K562 (cell line): ENCODE data around the gene TMEM120A. TPM values are rescaled to one million over a fixed set of nuclear protein-coding genes. Genes with fewer than 3 reads are reported as not detected.

Experiments used
- E2F6 ChIP-seq, 2 experiments: IDR thresholded peaks; 2 replicates each; pipeline ENCODE4 v1.6.1; 2011; ENCODE audit warnings: borderline replicate concordance in 1 of 2, control low read depth in 1 of 2, low read depth in 1 of 2, low read length in 1 of 2, mild to moderate bottlenecking in 1 of 2, mixed read lengths in 1 of 2, moderate library complexity in 1 of 2; ENCODE audit not compliant: insufficient read depth in 1 of 2, insufficient read length in 1 of 2, poor library complexity in 1 of 2, severe bottlenecking in 1 of 2; ENCODE audit errors: extremely low read depth in 1 of 2
- HDAC6 ChIP-seq: IDR thresholded peaks from 2 replicates; pipeline ENCODE4 v1.6.1; 2012; ENCODE audit warnings: low read depth, mild to moderate bottlenecking, control low read depth, inconsistent platforms, low read length, moderate library complexity
- MLLT1 ChIP-seq, 2 experiments: fragments of 450-650 bp; IDR thresholded peaks; 2 replicates each; pipeline ENCODE4 v1.6.1; 2016
- PCBP2 ChIP-seq: fragments of 200-400 bp; formaldehyde crosslinking; IDR thresholded peaks from 2 replicates; pipeline ENCODE4 v1.6.1; 2018; ENCODE audit warnings: low read length, low read depth, mild to moderate bottlenecking, moderate library complexity; ENCODE audit not compliant: poor library complexity, severe bottlenecking
- POLR2AphosphoS5 ChIP-seq: IDR thresholded peaks from 2 replicates; pipeline ENCODE4 v1.6.1; 2011; ENCODE audit warnings: mild to moderate bottlenecking, low read depth, low read length, moderate library complexity; ENCODE audit not compliant: control insufficient read depth, insufficient read depth
- POLR2G ChIP-seq: fragments of 200-400 bp; formaldehyde crosslinking; IDR thresholded peaks from 2 replicates; pipeline ENCODE4 v1.6.1; 2017; ENCODE audit warnings: low read depth, mild to moderate bottlenecking, antibody characterized with exemption, low read length, moderate library complexity
- RBFOX2 ChIP-seq: fragments of 200-400 bp; formaldehyde crosslinking; IDR thresholded peaks from 2 replicates; pipeline ENCODE4 v1.6.1; 2017; ENCODE audit warnings: low read depth, mild to moderate bottlenecking, low read length, moderate library complexity
- ZBTB11 ChIP-seq, 3 experiments: fragments of 200-800 bp in 1 of 3; fragments of 250-450 bp in 1 of 3; fragments of 450-650 bp in 1 of 3; sonication (Bioruptor Pico) in 1 of 3; sonication (Bioruptor generic) in 1 of 3; formaldehyde crosslinking in 1 of 3; IDR thresholded peaks; 2 replicates each; pipeline versions ENCODE4 v1.6.1 to v1.8.0; 2016 to 2022; ENCODE audit warnings: mild to moderate bottlenecking in 2 of 3, missing genetic modification characterization in 2 of 3, missing compliant biosample characterization in 1 of 3, moderate library complexity in 1 of 3
- ZNF830 ChIP-seq: fragments of 250-450 bp; sonication (Bioruptor Pico); IDR thresholded peaks from 2 replicates; pipeline ENCODE4 v1.5.0; 2021; ENCODE audit warnings: mild to moderate bottlenecking
- polyA plus RNA-seq, 8 experiments: library from polyadenylated mRNA; depleted of rRNA in 4 of 8; stranded (reverse) in 5 of 8; unstranded in 3 of 8; fragments of >200 nt; fragmentation: Nextera tagmentation in 2 of 8; fragmentation: Illumina TruSeq in 1 of 8; extraction: Ambion mirVana in 2 of 8; extraction: Trizol in 1 of 8; gene quantifications; 2 replicates each; pipeline versions ENCODE4 v1.2.1 to v1.2.3, GENCODE V29; 2011 to 2014; ENCODE audit warnings: inconsistent platforms in 1 of 8, missing spikeins in 1 of 8
- total RNA-seq, 7 experiments: library from RNA; depleted of rRNA in 6 of 7; stranded (reverse); fragments of >200 nt in 6 of 7; fragmentation: Illumina TruSeq in 2 of 7; extraction: Trizol in 2 of 7; gene quantifications; 2 replicates each; pipeline versions ENCODE4 v1.2.1 to v1.2.3, GENCODE V29; 2011 to 2021; ENCODE audit warnings: low replicate concordance in 1 of 7

TMEM120A gene
- total and polyA plus RNA-seq, 9 of the 15 experiments (the other 6 are each of a cell fraction or from before 2014, with no cell fraction given) = 2.3 to 90.2 (median 22.9) TPM

- no peak for TF ChIP-seq ZBTB11 (CRISPR knock-in tag; IDR thresholded peaks at IDR 0.05)
- TF ChIP-seq MLLT1 (IDR thresholded peaks at IDR 0.05) = no peak
- no peak for TF ChIP-seq PCBP2
- TF ChIP-seq RBFOX2 = peak; percentile 19; the same call in 1 of the 2 replicates
- peak; percentile 64 for TF ChIP-seq POLR2G
- no peak for TF ChIP-seq ZNF830 (CRISPR knock-in tag)
- no peak for TF ChIP-seq E2F6 (IDR thresholded peaks at IDR 0.05; ENCODE audit: borderline replicate concordance in 1 of 2, extremely low read depth in 1 of 2, insufficient read depth in 1 of 2, insufficient read length in 1 of 2, low read depth in 1 of 2, low read length in 1 of 2, poor library complexity in 1 of 2, severe bottlenecking in 1 of 2)
- TF ChIP-seq HDAC6 = no peak
- no peak for TF ChIP-seq POLR2AphosphoS5
These were observed 10.0 kb downstream of the TMEM120A start (continued) for GRCh38 chr7:75984130-75985008.
